ENCODE data around the gene CRYL1.
A peak's percentile ranks its signal among the peaks of the same experiment; 100 is the strongest.

Gene CRYL1

DNA sequence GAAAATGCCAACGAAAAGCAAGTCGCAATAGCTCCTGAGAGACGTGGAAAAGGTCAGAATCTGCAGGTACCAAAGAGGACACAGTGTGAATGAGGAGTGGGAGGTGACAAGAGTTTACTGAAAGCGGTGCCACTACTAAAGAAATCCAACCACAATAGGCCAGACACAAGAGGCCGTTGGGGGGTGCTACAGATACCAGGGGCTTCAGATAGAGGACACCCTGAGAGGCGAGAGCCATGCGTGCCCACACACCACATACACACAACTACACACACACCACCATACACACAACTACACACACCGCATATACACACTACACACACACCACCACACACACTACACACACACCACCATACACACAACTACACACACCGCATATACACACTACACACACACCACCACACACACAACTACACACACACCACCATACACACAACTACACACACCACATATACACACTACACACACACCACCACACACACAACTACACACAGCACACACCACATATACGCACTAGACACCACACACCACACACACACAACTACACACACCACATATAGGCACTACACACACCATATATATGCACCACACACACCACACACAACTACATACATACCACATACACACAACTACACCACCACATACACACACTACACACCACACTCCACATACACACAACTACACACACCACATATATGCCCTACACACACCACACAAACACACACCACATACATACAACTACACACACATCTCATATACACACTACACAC, 28.5 kb downstream of the CRYL1 start:
- Histone ChIP-seq H3K27me3 (ENCODE audit: control insufficient read depth, insufficient read depth, low read length) (no peaks in the 10 kb centered on the region), H3K9me3 (ENCODE audit: control insufficient read depth, low read length) (no peaks in the 10 kb centered on the region), H3K27ac (no peak overlapping the region), H3K4me2 (ENCODE audit: low read length) (no peak overlapping the region), H3K4me1 (no peaks in the 10 kb centered on the region), H3K9ac (no peak overlapping the region), H2AFZ (no peak overlapping the region), H3K36me3 (ENCODE audit: control insufficient read depth, insufficient read depth, low read length) (no peaks in the 10 kb centered on the region), H3K79me2 (peaks cover 3% of the 10 kb centered on the region), H3K4me3 (ENCODE audit: low read depth, low read length) (no peak overlapping the region)
- TF ChIP-seq CTCF (IDR thresholded peaks at IDR 0.05) = no peak

DNA sequence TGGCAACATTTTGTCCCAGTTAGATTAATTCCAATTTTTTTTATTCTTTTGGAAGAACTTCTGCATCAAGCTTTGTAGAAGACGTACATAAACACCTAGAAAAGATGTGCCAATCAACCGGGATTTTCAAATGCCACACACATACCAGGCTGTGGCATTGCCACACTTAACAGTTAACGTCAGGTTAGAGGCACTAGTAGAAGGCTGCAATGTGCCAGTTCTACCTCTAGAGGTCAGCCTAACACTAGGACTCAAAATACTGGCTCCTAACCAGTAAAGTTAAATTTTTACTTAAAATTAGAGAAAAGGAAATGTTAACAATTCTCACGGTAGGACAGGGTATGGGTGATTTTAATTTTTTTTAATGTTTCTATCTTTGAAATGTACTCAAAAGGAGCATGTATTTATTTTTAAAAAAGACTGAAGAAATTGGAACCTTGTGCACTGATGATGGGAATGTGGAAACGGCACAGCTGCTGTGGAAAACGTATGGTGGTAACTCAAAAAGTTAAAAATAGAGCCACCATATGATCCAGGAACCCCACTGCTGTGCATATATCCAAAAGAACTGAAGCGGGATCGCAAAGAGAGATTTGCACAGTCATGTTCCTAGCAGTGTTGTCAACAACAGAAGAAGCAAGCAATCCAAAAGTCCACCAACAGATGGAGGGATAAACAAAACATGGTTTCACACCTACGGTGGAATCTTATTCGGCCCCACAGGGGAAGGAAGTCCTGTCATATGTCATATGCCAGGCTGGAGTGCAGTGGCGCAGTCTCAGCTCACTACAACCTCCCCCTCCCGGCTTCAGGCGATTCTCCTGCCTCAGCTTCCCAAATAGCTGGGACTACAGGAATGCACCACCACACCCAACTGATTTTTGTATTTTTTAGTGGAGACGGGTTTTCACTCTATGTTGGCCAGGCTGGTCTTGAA, 30.3 kb downstream of the CRYL1 start:
- H3K36me3 ChIP-seq (ENCODE audit: control insufficient read depth, insufficient read depth, low read length) = no peaks in the 10 kb centered on the region
- peak; percentile 90 for TF ChIP-seq CTCF (IDR thresholded peaks at IDR 0.05)
- no peaks in the 10 kb centered on the region for H3K9me3 ChIP-seq (ENCODE audit: control insufficient read depth, low read length)
- H2AFZ ChIP-seq = no peak overlapping the region
- H3K27ac ChIP-seq = no peak overlapping the region
- H3K4me3 ChIP-seq (ENCODE audit: low read depth, low read length) = no peak overlapping the region
- H3K79me2 ChIP-seq = peaks cover 3% of the 10 kb centered on the region
- H3K4me1 ChIP-seq = no peaks in the 10 kb centered on the region
- H3K27me3 ChIP-seq (ENCODE audit: control insufficient read depth, insufficient read depth, low read length) = no peaks in the 10 kb centered on the region
- no peak overlapping the region for H3K9ac ChIP-seq
- no peak overlapping the region for H3K4me2 ChIP-seq (ENCODE audit: low read length)

DNA sequence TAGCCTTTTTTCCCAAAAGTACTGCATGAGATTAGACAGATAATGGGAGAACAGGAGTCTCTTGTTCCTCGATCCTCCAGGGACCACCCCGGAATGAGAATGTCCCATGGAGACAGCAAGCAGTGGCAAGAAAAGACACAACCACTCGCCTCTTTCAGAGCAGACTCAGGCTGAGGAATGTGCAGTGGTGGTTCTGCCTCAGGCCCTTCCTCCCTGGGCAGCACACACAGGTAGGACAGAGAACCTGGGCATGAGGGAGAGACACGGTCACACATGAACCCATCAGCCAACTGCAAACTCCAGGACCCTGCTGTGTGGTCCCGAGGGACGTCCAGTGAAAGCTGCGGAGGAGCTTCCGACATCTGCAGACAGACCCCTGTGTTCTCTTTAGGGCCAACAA, 31.0 kb downstream of the CRYL1 start:
- no peaks in the 10 kb centered on the region for H3K4me1 ChIP-seq
- H3K27me3 ChIP-seq (ENCODE audit: control insufficient read depth, insufficient read depth, low read length) = no peaks in the 10 kb centered on the region
- H3K9ac ChIP-seq = no peak overlapping the region
- no peak for TF ChIP-seq CTCF (IDR thresholded peaks at IDR 0.05)
- H3K79me2 ChIP-seq = peaks cover 3% of the 10 kb centered on the region
- H3K4me3 ChIP-seq (ENCODE audit: low read depth, low read length) = no peak overlapping the region
- H2AFZ ChIP-seq = no peak overlapping the region
- H3K36me3 ChIP-seq (ENCODE audit: control insufficient read depth, insufficient read depth, low read length) = no peaks in the 10 kb centered on the region
- H3K9me3 ChIP-seq (ENCODE audit: control insufficient read depth, low read length) = no peaks in the 10 kb centered on the region
- no peak overlapping the region for H3K4me2 ChIP-seq (ENCODE audit: low read length)
- no peak overlapping the region for H3K27ac ChIP-seq

- Histone ChIP-seq H3K27ac (no peak overlapping the region), H3K4me3 (ENCODE audit: low read depth, low read length) (no peak overlapping the region), H3K27me3 (ENCODE audit: control insufficient read depth, insufficient read depth, low read length) (no peaks in the 10 kb centered on the region), H3K4me2 (ENCODE audit: low read length) (no peak overlapping the region), H3K9ac (no peak overlapping the region), H3K36me3 (ENCODE audit: control insufficient read depth, insufficient read depth, low read length) (no peaks in the 10 kb centered on the region), H3K4me1 (no peaks in the 10 kb centered on the region), H2AFZ (no peak overlapping the region), H3K79me2 (peaks cover 3% of the 10 kb centered on the region), H3K9me3 (ENCODE audit: control insufficient read depth, low read length) (no peaks in the 10 kb centered on the region)
- no peak for TF ChIP-seq CTCF (IDR thresholded peaks at IDR 0.05)
Measured at GRCh38 chr13:20492641-20493040, 33.0 kb downstream of the CRYL1 start.

All from parathyroid adenoma (tissue), 2 donors.